K562 (cell line): ENCODE measurements around the gene SZT2. TPM values are rescaled to one million over a fixed set of nuclear protein-coding genes. Genes with fewer than 3 reads are reported as not detected.

Source experiments
- BCLAF1 ChIP-seq, 2 experiments: fragments of 450-650 bp in 1 of 2; IDR thresholded peaks; 2 replicates each; pipeline ENCODE4 v1.6.1; 2011 to 2017; ENCODE audit warnings: low read depth in 2 of 2, antibody characterized with exemption in 1 of 2, borderline replicate concordance in 1 of 2, low read length in 1 of 2, mild to moderate bottlenecking in 1 of 2, mixed read lengths in 1 of 2; ENCODE audit not compliant: control insufficient read depth in 1 of 2
- CREB1 ChIP-seq, 2 experiments: sonication (generic) in 1 of 2; formaldehyde crosslinking in 1 of 2; IDR thresholded peaks; 2 replicates each; pipeline versions ENCODE4 v1.6.1 to v1.8.0; 2012 to 2022; ENCODE audit warnings: inconsistent platforms in 1 of 2, mild to moderate bottlenecking in 1 of 2, missing genetic modification reagents in 1 of 2, moderate library complexity in 1 of 2
- CUX1 ChIP-seq: fragments of 200-800 bp; sonication (Bioruptor generic); IDR thresholded peaks from 2 replicates; pipeline ENCODE4 v1.6.1; 2016; ENCODE audit warnings: missing genetic modification characterization, missing compliant biosample characterization
- E2F3 ChIP-seq: fragments of 250-450 bp; sonication (Bioruptor Pico); IDR thresholded peaks from 2 replicates; pipeline ENCODE4 v1.4.0; 2020; ENCODE audit warnings: mild to moderate bottlenecking
- ELK1 ChIP-seq: sonication (generic); formaldehyde crosslinking; IDR thresholded peaks from 2 replicates; pipeline ENCODE4 v1.8.1; 2022; ENCODE audit warnings: missing genetic modification reagents
- EZH2 ChIP-seq: IDR thresholded peaks from 2 replicates; pipeline ENCODE4 v1.6.1; 2012; ENCODE audit warnings: low read depth, mild to moderate bottlenecking, inconsistent platforms, low read length, borderline replicate concordance
- HCFC1 ChIP-seq: IDR thresholded peaks from 2 replicates; pipeline ENCODE4 v1.6.1; 2012; ENCODE audit warnings: low read depth, low read length, improper control_type of control experiment
- HMGN3 ChIP-seq: IDR thresholded peaks from 2 replicates; pipeline ENCODE4 v1.6.1; 2011; ENCODE audit warnings: borderline replicate concordance, low read depth, mild to moderate bottlenecking, mixed read lengths, low read length; ENCODE audit not compliant: insufficient read length; ENCODE audit errors: extremely low read depth
- PCBP1 ChIP-seq: fragments of 200-400 bp; formaldehyde crosslinking; IDR thresholded peaks from 2 replicates; pipeline ENCODE4 v1.6.1; 2018; ENCODE audit warnings: mild to moderate bottlenecking, low read depth, low read length; ENCODE audit not compliant: poor library complexity, severe bottlenecking
- SAFB ChIP-seq: fragments of 200-400 bp; formaldehyde crosslinking; IDR thresholded peaks from 2 replicates; pipeline ENCODE4 v1.6.1; 2017; ENCODE audit warnings: low read depth, low read length, borderline replicate concordance
- ZBTB43 ChIP-seq: sonication (generic); formaldehyde crosslinking; IDR thresholded peaks from 2 replicates; pipeline ENCODE4 v1.8.0; 2023; ENCODE audit warnings: mild to moderate bottlenecking, missing genetic modification reagents
- ZC3H4 ChIP-seq: sonication (generic); formaldehyde crosslinking; IDR thresholded peaks from 2 replicates; pipeline ENCODE4 v1.9.0; 2021; ENCODE audit warnings: missing genetic modification reagents, borderline replicate concordance
- polyA plus RNA-seq, 8 experiments: library from polyadenylated mRNA; depleted of rRNA in 4 of 8; stranded (reverse) in 5 of 8; unstranded in 3 of 8; fragments of >200 nt; fragmentation: Nextera tagmentation in 2 of 8; fragmentation: Illumina TruSeq in 1 of 8; extraction: Ambion mirVana in 2 of 8; extraction: Trizol in 1 of 8; gene quantifications; 2 replicates each; pipeline versions ENCODE4 v1.2.1 to v1.2.3, GENCODE V29; 2011 to 2014; ENCODE audit warnings: inconsistent platforms in 1 of 8, missing spikeins in 1 of 8
- total RNA-seq, 7 experiments: library from RNA; depleted of rRNA in 6 of 7; stranded (reverse); fragments of >200 nt in 6 of 7; fragmentation: Illumina TruSeq in 2 of 7; extraction: Trizol in 2 of 7; gene quantifications; 2 replicates each; pipeline versions ENCODE4 v1.2.1 to v1.2.3, GENCODE V29; 2011 to 2021; ENCODE audit warnings: low replicate concordance in 1 of 7

SZT2 gene
- total and polyA plus RNA-seq, 9 of the 15 experiments (the other 6 are each of a cell fraction or from before 2014, with no cell fraction given): 0.88 to 31.0 (median 12.8) TPM

GRCh38 chr1:43367026-43367903, 22.4 kb upstream of the SZT2 start (continued):
- TF ChIP-seq CUX1 (CRISPR knock-in tag) (no peak), CREB1 (IDR thresholded peaks at IDR 0.05) (peak; percentile 28; the same call in 1 of the 2 replicates), CREB1 (CRISPR knock-in tag; IDR thresholded peaks at IDR 0.05) (no peak), ELK1 (CRISPR knock-in tag) (no peak), HMGN3 (peak; percentile 62), BCLAF1 (IDR thresholded peaks at IDR 0.05; ENCODE audit: borderline replicate concordance in 1 of 2, control insufficient read depth in 1 of 2, low read depth in 2 of 2, low read length in 1 of 2) (no peak), PCBP1 (no peak), ZBTB43 (CRISPR knock-in tag) (no peak), ZC3H4 (CRISPR knock-in tag) (no peak), HCFC1 (no peak), E2F3 (CRISPR knock-in tag) (0 out of 2 replicates have a peak, but pooled peaks have one; percentile 18), EZH2 (no peak), SAFB (peak; percentile 87)
